ENCODE measurements around the gene SPOCK2.

GRCh38 chr10:72105098-72105475, 16.7 kb upstream of the SPOCK2 start:
- TF ChIP-seq CTCF (conservative IDR thresholded peaks at IDR 0.05; ENCODE audit: low read depth, low read length): no peak
- no peak for TF ChIP-seq EZH2 (IDR thresholded peaks at IDR 0.05; ENCODE audit: borderline replicate concordance, low read depth, low read length, poor library complexity, severe bottlenecking)
